ENCODE results near the gene KIAA1328. TPM values are rescaled to one million over a fixed set of nuclear protein-coding genes. Genes with fewer than 3 reads are reported as not detected.

KIAA1328 gene
- total and polyA plus RNA-seq, 2 experiments from 2014 or later, result 3.8 to 11.5 TPM

- no peak for DNase-seq (ENCODE audit: low read depth in 1 of 2, low spot score in 1 of 2)
- no peak overlapping the region for H3K4me3 ChIP-seq
- no peak for TF ChIP-seq CTCF (IDR thresholded peaks at IDR 0.05; ENCODE audit: low read depth, low read length)
- H3K9me3 ChIP-seq (ENCODE audit: low read depth), result no peaks in the 10 kb centered on the region
- H3K27me3 ChIP-seq, result no peaks in the 10 kb centered on the region
- H3K4me1 ChIP-seq (ENCODE audit: low read depth), result no peaks in the 10 kb centered on the region
- no peaks in the 10 kb centered on the region for H3K36me3 ChIP-seq
- no peak overlapping the region for H3K27ac ChIP-seq
Measured at GRCh38 chr18:37033419-37033818, 204.5 kb downstream of the KIAA1328 start.

GRCh38 chr18:37042381-37042780, 213.5 kb downstream of the KIAA1328 start:
- no peak for DNase-seq (ENCODE audit: low read depth in 1 of 2, low spot score in 1 of 2)
- no peaks in the 10 kb centered on the region for H3K36me3 ChIP-seq
- no peak overlapping the region for H3K4me3 ChIP-seq
- no peaks in the 10 kb centered on the region for H3K4me1 ChIP-seq (ENCODE audit: low read depth)
- no peak overlapping the region for H3K27ac ChIP-seq
- no peaks in the 10 kb centered on the region for H3K27me3 ChIP-seq
- no peak for TF ChIP-seq CTCF (IDR thresholded peaks at IDR 0.05; ENCODE audit: low read depth, low read length)
- H3K9me3 ChIP-seq (ENCODE audit: low read depth), result no peaks in the 10 kb centered on the region

- DNase-seq (ENCODE audit: low read depth in 1 of 2, low spot score in 1 of 2), result no peak
- no peak for TF ChIP-seq CTCF (IDR thresholded peaks at IDR 0.05; ENCODE audit: low read depth, low read length)
- Histone ChIP-seq H3K9me3 (ENCODE audit: low read depth) (no peaks in the 10 kb centered on the region), H3K27ac (no peak overlapping the region), H3K27me3 (no peaks in the 10 kb centered on the region), H3K36me3 (no peaks in the 10 kb centered on the region), H3K4me3 (no peak overlapping the region), H3K4me1 (ENCODE audit: low read depth) (no peaks in the 10 kb centered on the region)
Measured at GRCh38 chr18:37055137-37055802, 226.3 kb downstream of the KIAA1328 start.

- no peaks in the 10 kb centered on the region for H3K9me3 ChIP-seq (ENCODE audit: low read depth)
- no peak overlapping the region for H3K4me3 ChIP-seq
- H3K27ac ChIP-seq, result no peak overlapping the region
- DNase-seq (ENCODE audit: low read depth in 1 of 2, low spot score in 1 of 2), result no peak
- H3K27me3 ChIP-seq, result no peaks in the 10 kb centered on the region
- no peaks in the 10 kb centered on the region for H3K36me3 ChIP-seq
- TF ChIP-seq CTCF (IDR thresholded peaks at IDR 0.05; ENCODE audit: low read depth, low read length), result no peak
- H3K4me1 ChIP-seq (ENCODE audit: low read depth), result peaks cover 3% of the 10 kb centered on the region
Measured at GRCh38 chr18:37064187-37064586, 235.3 kb downstream of the KIAA1328 start.

- Histone ChIP-seq H3K27ac (peak overlapping the region; percentile 31), H3K4me1 (ENCODE audit: low read depth) (peaks cover 3% of the 10 kb centered on the region), H3K27me3 (no peaks in the 10 kb centered on the region), H3K36me3 (no peaks in the 10 kb centered on the region), H3K9me3 (ENCODE audit: low read depth) (no peaks in the 10 kb centered on the region), H3K4me3 (no peak overlapping the region)
- TF ChIP-seq CTCF (IDR thresholded peaks at IDR 0.05; ENCODE audit: low read depth, low read length), result no peak
- DNase-seq (ENCODE audit: low read depth in 1 of 2, low spot score in 1 of 2), result no peak
Measured at GRCh38 chr18:37065254-37065653, 236.3 kb downstream of the KIAA1328 start.
